HG02588 (cell line): Measurements from ENCODE around the gene PON1.

Experiments used
- ATAC-seq: cut with Tn5 transposase; IDR thresholded peaks from one replicate; pipeline ENCODE4 v1.9.1; 2021; ENCODE audit warnings: mild to moderate bottlenecking, moderate library complexity; ENCODE audit not compliant: unreplicated experiment

The PON1 gene

GRCh38 chr7:95324431-95324830 is at the start of gene PON1:
Gene PON1 (minus strand): TSS chr7:95324532. CDS start chr7:95324475, 57 bp downstream.
- peak; percentile 62 for ATAC-seq

GRCh38 chr7:95373323-95373722 is 49.0 kb upstream of the PON1 start:
- ATAC-seq, result no peak

GRCh38 chr7:95368235-95368634 is 43.9 kb upstream of the PON1 start:
- no peak for ATAC-seq

GRCh38 chr7:95367606-95368005 is 43.3 kb upstream of the PON1 start:
- no peak for ATAC-seq

GRCh38 chr7:95365151-95365550 is 40.8 kb upstream of the PON1 start:
- ATAC-seq, result no peak

- ATAC-seq, result no peak
Observed at GRCh38 chr7:95357623-95358022, 33.3 kb upstream of the PON1 start.

- no peak for ATAC-seq
Observed at GRCh38 chr7:95342642-95343307, 18.4 kb upstream of the PON1 start.

- ATAC-seq, result no peak
Observed at GRCh38 chr7:95342029-95342428, 17.7 kb upstream of the PON1 start.

- ATAC-seq, result no peak
Observed at GRCh38 chr7:95340491-95340890, 16.2 kb upstream of the PON1 start.

- ATAC-seq, result no peak
Observed at GRCh38 chr7:95338832-95339231, 14.5 kb upstream of the PON1 start.

GRCh38 chr7:95335093-95335492 is 10.8 kb upstream of the PON1 start:
- no peak for ATAC-seq

- ATAC-seq, result no peak
Observed at GRCh38 chr7:95334447-95334846, 10.1 kb upstream of the PON1 start.

GRCh38 chr7:95330961-95331337 is 6.6 kb upstream of the PON1 start:
- ATAC-seq, result peak; percentile 25

GRCh38 chr7:95330204-95330960 is 6.0 kb upstream of the PON1 start:
- ATAC-seq, result peak; percentile 93

GRCh38 chr7:95327356-95327755 is 3.0 kb upstream of the PON1 start:
- no peak for ATAC-seq

- no peak for ATAC-seq
Observed at GRCh38 chr7:95323410-95324129, 762 bp downstream of the PON1 start.

GRCh38 chr7:95322854-95323253 is 1.5 kb downstream of the PON1 start:
- no peak for ATAC-seq

- ATAC-seq, result no peak
Observed at GRCh38 chr7:95322396-95322795, 1.9 kb downstream of the PON1 start.

GRCh38 chr7:95321720-95322119 is 2.6 kb downstream of the PON1 start:
- no peak for ATAC-seq

GRCh38 chr7:95320651-95321050 is 3.7 kb downstream of the PON1 start:
- no peak for ATAC-seq

GRCh38 chr7:95319570-95319969 is 4.8 kb downstream of the PON1 start:
- ATAC-seq, result no peak
